Measurements from ENCODE around the gene PHKA2.

PHKA2 gene

DNA sequence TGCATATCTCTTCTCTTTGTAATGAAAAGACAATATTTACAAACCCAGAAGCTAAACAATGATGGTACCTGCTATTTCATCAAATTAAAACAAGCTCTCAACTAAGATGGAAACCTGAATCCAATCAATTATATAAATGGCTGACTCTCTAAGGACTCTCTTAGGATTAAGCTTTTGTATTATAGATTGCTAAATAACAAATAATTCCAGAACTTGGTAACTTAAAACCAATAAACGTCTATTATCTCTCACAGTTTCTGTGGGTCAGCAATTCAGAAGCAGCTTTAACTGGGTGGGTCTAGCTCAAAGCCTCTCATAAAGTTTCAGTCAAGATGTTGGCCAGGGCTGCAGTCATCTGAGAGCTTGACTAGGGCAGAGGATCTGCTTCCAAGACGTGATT, 12.4 kb downstream of the PHKA2 start:
- no peaks in the 10 kb centered on the region for H3K4me1 ChIP-seq (ENCODE audit: control insufficient read depth in 1 of 2, insufficient read depth in 2 of 2, low read length in 2 of 2)
- H3K36me3 ChIP-seq (ENCODE audit: control insufficient read depth in 1 of 2, insufficient read depth in 2 of 2, low read length in 2 of 2): no peaks in the 10 kb centered on the region
- no peaks in the 10 kb centered on the region for H3K27me3 ChIP-seq (ENCODE audit: low read depth, low read length)
- H3K4me3 ChIP-seq (ENCODE audit: low read depth in 1 of 2, low read length in 2 of 2): no peak overlapping the region
- H3K27ac ChIP-seq (ENCODE audit: low read length): no peak overlapping the region
- H3K9me3 ChIP-seq (ENCODE audit: control insufficient read depth in 1 of 2, low read length in 2 of 2): no peaks in the 10 kb centered on the region

DNA sequence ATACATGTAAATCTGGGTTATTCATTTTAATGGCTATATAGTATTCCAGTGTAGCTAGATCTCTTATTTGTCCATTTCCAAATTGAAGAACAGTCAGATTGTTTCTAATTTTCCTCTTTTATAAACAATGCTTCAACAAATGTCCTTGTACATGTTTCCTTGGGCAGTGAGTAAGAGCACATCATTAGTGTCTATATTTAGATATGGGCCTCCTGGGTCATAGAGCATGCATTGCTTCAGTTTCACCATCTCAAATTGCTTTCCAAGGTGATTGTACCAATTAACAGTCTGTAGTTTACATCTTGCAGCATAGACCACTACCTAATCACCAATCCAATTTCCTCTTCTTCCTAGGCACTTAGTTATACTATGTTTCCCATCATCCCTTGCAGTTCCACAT, 13.4 kb downstream of the PHKA2 start:
- H3K27me3 ChIP-seq (ENCODE audit: low read depth, low read length): no peaks in the 10 kb centered on the region
- H3K4me3 ChIP-seq (ENCODE audit: low read depth in 1 of 2, low read length in 2 of 2): no peak overlapping the region
- H3K27ac ChIP-seq (ENCODE audit: low read length): no peak overlapping the region
- no peaks in the 10 kb centered on the region for H3K9me3 ChIP-seq (ENCODE audit: control insufficient read depth in 1 of 2, low read length in 2 of 2)
- H3K4me1 ChIP-seq (ENCODE audit: control insufficient read depth in 1 of 2, insufficient read depth in 2 of 2, low read length in 2 of 2): no peaks in the 10 kb centered on the region
- H3K36me3 ChIP-seq (ENCODE audit: control insufficient read depth in 1 of 2, insufficient read depth in 2 of 2, low read length in 2 of 2): no peaks in the 10 kb centered on the region

GRCh38 chrX:18966624-18967023, 17.3 kb downstream of the PHKA2 start:
- Histone ChIP-seq H3K9me3 (ENCODE audit: control insufficient read depth in 1 of 2, low read length in 2 of 2) (no peaks in the 10 kb centered on the region), H3K4me3 (ENCODE audit: low read depth in 1 of 2, low read length in 2 of 2) (no peak overlapping the region), H3K27me3 (ENCODE audit: low read depth, low read length) (no peaks in the 10 kb centered on the region), H3K36me3 (ENCODE audit: control insufficient read depth in 1 of 2, insufficient read depth in 2 of 2, low read length in 2 of 2) (no peaks in the 10 kb centered on the region), H3K4me1 (ENCODE audit: control insufficient read depth in 1 of 2, insufficient read depth in 2 of 2, low read length in 2 of 2) (no peaks in the 10 kb centered on the region), H3K27ac (ENCODE audit: low read length) (no peak overlapping the region)

- no peaks in the 10 kb centered on the region for H3K9me3 ChIP-seq (ENCODE audit: control insufficient read depth in 1 of 2, low read length in 2 of 2)
- H3K27me3 ChIP-seq (ENCODE audit: low read depth, low read length): no peaks in the 10 kb centered on the region
- H3K27ac ChIP-seq (ENCODE audit: low read length): no peak overlapping the region
- H3K4me3 ChIP-seq (ENCODE audit: low read depth in 1 of 2, low read length in 2 of 2): no peak overlapping the region
- H3K36me3 ChIP-seq (ENCODE audit: control insufficient read depth in 1 of 2, insufficient read depth in 2 of 2, low read length in 2 of 2): no peaks in the 10 kb centered on the region
- H3K4me1 ChIP-seq (ENCODE audit: control insufficient read depth in 1 of 2, insufficient read depth in 2 of 2, low read length in 2 of 2): no peaks in the 10 kb centered on the region
Measured at GRCh38 chrX:18964901-18965300, 19.0 kb downstream of the PHKA2 start.

- no peak overlapping the region for H3K27ac ChIP-seq (ENCODE audit: low read length)
- no peaks in the 10 kb centered on the region for H3K9me3 ChIP-seq (ENCODE audit: control insufficient read depth in 1 of 2, low read length in 2 of 2)
- H3K36me3 ChIP-seq (ENCODE audit: control insufficient read depth in 1 of 2, insufficient read depth in 2 of 2, low read length in 2 of 2): no peaks in the 10 kb centered on the region
- no peaks in the 10 kb centered on the region for H3K27me3 ChIP-seq (ENCODE audit: low read depth, low read length)
- H3K4me3 ChIP-seq (ENCODE audit: low read depth in 1 of 2, low read length in 2 of 2): no peak overlapping the region
- H3K4me1 ChIP-seq (ENCODE audit: control insufficient read depth in 1 of 2, insufficient read depth in 2 of 2, low read length in 2 of 2): no peaks in the 10 kb centered on the region
Measured at GRCh38 chrX:18964026-18964425, 19.9 kb downstream of the PHKA2 start.

GRCh38 chrX:18962329-18962728, 21.6 kb downstream of the PHKA2 start:
- Histone ChIP-seq H3K27ac (ENCODE audit: low read length) (no peak overlapping the region), H3K4me3 (ENCODE audit: low read depth in 1 of 2, low read length in 2 of 2) (no peak overlapping the region), H3K36me3 (ENCODE audit: control insufficient read depth in 1 of 2, insufficient read depth in 2 of 2, low read length in 2 of 2) (no peaks in the 10 kb centered on the region), H3K4me1 (ENCODE audit: control insufficient read depth in 1 of 2, insufficient read depth in 2 of 2, low read length in 2 of 2) (no peaks in the 10 kb centered on the region), H3K9me3 (ENCODE audit: control insufficient read depth in 1 of 2, low read length in 2 of 2) (no peaks in the 10 kb centered on the region), H3K27me3 (ENCODE audit: low read depth, low read length) (no peaks in the 10 kb centered on the region)

- no peak overlapping the region for H3K4me3 ChIP-seq (ENCODE audit: low read depth in 1 of 2, low read length in 2 of 2)
- H3K9me3 ChIP-seq (ENCODE audit: control insufficient read depth in 1 of 2, low read length in 2 of 2): no peaks in the 10 kb centered on the region
- H3K27me3 ChIP-seq (ENCODE audit: low read depth, low read length): no peaks in the 10 kb centered on the region
- no peak overlapping the region for H3K27ac ChIP-seq (ENCODE audit: low read length)
- no peaks in the 10 kb centered on the region for H3K4me1 ChIP-seq (ENCODE audit: control insufficient read depth in 1 of 2, insufficient read depth in 2 of 2, low read length in 2 of 2)
- no peaks in the 10 kb centered on the region for H3K36me3 ChIP-seq (ENCODE audit: control insufficient read depth in 1 of 2, insufficient read depth in 2 of 2, low read length in 2 of 2)
Measured at GRCh38 chrX:18961686-18962085, 22.2 kb downstream of the PHKA2 start.

DNA sequence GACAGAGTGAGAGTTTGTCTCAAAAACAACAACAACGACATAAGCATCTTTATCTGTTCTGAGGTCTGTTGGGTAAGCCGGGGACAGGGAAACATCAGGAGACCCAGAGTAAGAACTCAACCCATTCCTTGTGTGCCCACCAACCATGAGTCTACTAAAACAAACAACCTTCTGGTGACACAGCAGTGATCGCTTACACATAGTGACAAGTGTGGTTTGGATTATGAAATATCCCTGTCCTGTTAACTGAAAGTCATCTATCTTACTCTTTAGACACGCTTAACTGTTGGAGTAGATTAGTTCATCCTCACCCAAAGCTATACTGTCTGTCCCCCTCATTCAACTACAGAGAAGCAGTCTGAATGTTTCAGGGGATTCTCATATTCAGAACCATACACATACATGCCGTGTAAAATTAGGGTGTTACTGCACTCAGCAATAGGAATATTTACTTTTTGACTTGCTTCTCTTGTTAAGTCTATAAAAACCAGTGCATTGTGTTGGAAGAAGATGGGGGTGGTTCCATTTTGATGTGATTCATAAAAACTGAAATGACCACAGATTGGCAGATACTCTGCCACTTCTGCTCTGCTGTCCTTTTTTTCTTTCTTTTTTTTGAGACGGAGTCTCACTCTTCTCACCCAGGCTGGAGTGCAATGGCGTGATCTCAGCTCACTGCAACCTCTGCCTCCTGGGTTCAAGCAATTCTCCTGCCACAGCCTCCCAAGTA, 27.4 kb downstream of the PHKA2 start:
- H3K27me3 ChIP-seq (ENCODE audit: low read depth, low read length): no peaks in the 10 kb centered on the region
- no peaks in the 10 kb centered on the region for H3K9me3 ChIP-seq (ENCODE audit: control insufficient read depth in 1 of 2, low read length in 2 of 2)
- no peak overlapping the region for H3K27ac ChIP-seq (ENCODE audit: low read length)
- no peak overlapping the region for H3K4me3 ChIP-seq (ENCODE audit: low read depth in 1 of 2, low read length in 2 of 2)
- no peaks in the 10 kb centered on the region for H3K36me3 ChIP-seq (ENCODE audit: control insufficient read depth in 1 of 2, insufficient read depth in 2 of 2, low read length in 2 of 2)
- no peaks in the 10 kb centered on the region for H3K4me1 ChIP-seq (ENCODE audit: control insufficient read depth in 1 of 2, insufficient read depth in 2 of 2, low read length in 2 of 2)

DNA sequence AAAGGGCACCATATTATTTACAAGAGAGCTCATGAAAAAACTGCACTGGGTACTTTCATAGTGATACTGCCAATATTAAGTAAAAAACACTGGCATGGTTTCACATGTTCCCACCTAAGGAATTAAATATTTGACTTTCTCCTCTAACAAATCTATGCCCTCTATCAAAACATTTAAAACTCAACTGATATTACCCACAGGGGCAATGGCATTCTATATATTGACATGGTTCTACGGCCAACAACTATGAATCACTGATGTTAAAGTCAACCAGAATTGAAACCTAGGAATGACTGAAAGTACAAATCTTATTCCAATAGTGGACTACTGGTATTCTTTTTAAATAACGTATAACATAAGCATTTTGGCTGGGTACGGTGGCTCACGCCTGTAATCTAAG, 28.2 kb downstream of the PHKA2 start:
- Histone ChIP-seq H3K4me1 (ENCODE audit: control insufficient read depth in 1 of 2, insufficient read depth in 2 of 2, low read length in 2 of 2) (no peaks in the 10 kb centered on the region), H3K27me3 (ENCODE audit: low read depth, low read length) (no peaks in the 10 kb centered on the region), H3K4me3 (ENCODE audit: low read depth in 1 of 2, low read length in 2 of 2) (no peak overlapping the region), H3K9me3 (ENCODE audit: control insufficient read depth in 1 of 2, low read length in 2 of 2) (no peaks in the 10 kb centered on the region), H3K27ac (ENCODE audit: low read length) (no peak overlapping the region), H3K36me3 (ENCODE audit: control insufficient read depth in 1 of 2, insufficient read depth in 2 of 2, low read length in 2 of 2) (no peaks in the 10 kb centered on the region)

GRCh38 chrX:18951032-18951431, 32.9 kb downstream of the PHKA2 start:
- Histone ChIP-seq H3K9me3 (ENCODE audit: control insufficient read depth in 1 of 2, low read length in 2 of 2) (no peaks in the 10 kb centered on the region), H3K4me1 (ENCODE audit: control insufficient read depth in 1 of 2, insufficient read depth in 2 of 2, low read length in 2 of 2) (no peaks in the 10 kb centered on the region), H3K27me3 (ENCODE audit: low read depth, low read length) (no peaks in the 10 kb centered on the region), H3K27ac (ENCODE audit: low read length) (no peak overlapping the region), H3K4me3 (ENCODE audit: low read depth in 1 of 2, low read length in 2 of 2) (no peak overlapping the region), H3K36me3 (ENCODE audit: control insufficient read depth in 1 of 2, insufficient read depth in 2 of 2, low read length in 2 of 2) (no peaks in the 10 kb centered on the region)

GRCh38 chrX:18949944-18950301, 34.0 kb downstream of the PHKA2 start:
- H3K4me1 ChIP-seq (ENCODE audit: control insufficient read depth in 1 of 2, insufficient read depth in 2 of 2, low read length in 2 of 2): no peaks in the 10 kb centered on the region
- H3K9me3 ChIP-seq (ENCODE audit: control insufficient read depth in 1 of 2, low read length in 2 of 2): no peaks in the 10 kb centered on the region
- no peaks in the 10 kb centered on the region for H3K36me3 ChIP-seq (ENCODE audit: control insufficient read depth in 1 of 2, insufficient read depth in 2 of 2, low read length in 2 of 2)
- H3K27me3 ChIP-seq (ENCODE audit: low read depth, low read length): no peaks in the 10 kb centered on the region
- H3K27ac ChIP-seq (ENCODE audit: low read length): no peak overlapping the region
- no peak overlapping the region for H3K4me3 ChIP-seq (ENCODE audit: low read depth in 1 of 2, low read length in 2 of 2)

DNA sequence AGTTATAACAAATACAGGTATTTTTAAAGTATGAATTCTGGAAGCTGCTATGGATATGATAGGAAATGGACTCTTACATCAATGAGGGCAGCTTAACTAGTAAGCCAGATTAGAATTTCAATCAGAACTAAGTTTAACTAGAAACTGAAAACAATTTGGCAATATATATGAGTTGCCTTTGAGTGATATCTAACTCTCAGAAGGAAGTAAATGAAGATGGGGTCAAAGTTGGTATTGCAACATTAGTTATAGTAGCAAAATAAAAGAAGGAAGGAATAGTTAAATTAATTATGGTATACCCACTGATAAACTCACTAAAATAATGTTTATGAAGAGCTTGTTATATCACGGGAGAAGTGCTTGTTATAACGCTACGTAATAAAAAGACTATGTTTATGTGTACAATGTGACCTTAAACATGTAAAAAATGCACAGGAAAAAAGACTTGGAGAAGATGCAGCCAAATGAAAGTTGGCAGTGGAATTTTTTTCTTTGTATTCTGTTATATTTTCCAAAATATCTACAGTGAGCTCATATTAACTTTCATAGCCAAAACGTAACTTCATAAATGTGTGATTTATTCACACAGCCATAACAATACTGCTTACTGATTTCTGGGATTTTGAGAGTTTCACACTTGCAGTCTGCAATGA, 34.5 kb downstream of the PHKA2 start:
- Histone ChIP-seq H3K27ac (ENCODE audit: low read length) (no peak overlapping the region), H3K4me1 (ENCODE audit: control insufficient read depth in 1 of 2, insufficient read depth in 2 of 2, low read length in 2 of 2) (no peaks in the 10 kb centered on the region), H3K9me3 (ENCODE audit: control insufficient read depth in 1 of 2, low read length in 2 of 2) (no peaks in the 10 kb centered on the region), H3K4me3 (ENCODE audit: low read depth in 1 of 2, low read length in 2 of 2) (no peak overlapping the region), H3K36me3 (ENCODE audit: control insufficient read depth in 1 of 2, insufficient read depth in 2 of 2, low read length in 2 of 2) (no peaks in the 10 kb centered on the region), H3K27me3 (ENCODE audit: low read depth, low read length) (no peaks in the 10 kb centered on the region)

Measured in muscle layer of duodenum (tissue), 2 donors.